ENCODE measurements around the gene OR56B4. TPM values are rescaled to one million over a fixed set of nuclear protein-coding genes. Genes with fewer than 3 reads are reported as not detected.

OR56B4 gene
- total RNA-seq, 1 donor from 2014 or later, result not detected

GRCh38 chr11:6152126-6152525, 44.6 kb downstream of the OR56B4 start:
- intact Hi-C loops (cut with micrococcal nuclease), result no loop called here

DNA sequence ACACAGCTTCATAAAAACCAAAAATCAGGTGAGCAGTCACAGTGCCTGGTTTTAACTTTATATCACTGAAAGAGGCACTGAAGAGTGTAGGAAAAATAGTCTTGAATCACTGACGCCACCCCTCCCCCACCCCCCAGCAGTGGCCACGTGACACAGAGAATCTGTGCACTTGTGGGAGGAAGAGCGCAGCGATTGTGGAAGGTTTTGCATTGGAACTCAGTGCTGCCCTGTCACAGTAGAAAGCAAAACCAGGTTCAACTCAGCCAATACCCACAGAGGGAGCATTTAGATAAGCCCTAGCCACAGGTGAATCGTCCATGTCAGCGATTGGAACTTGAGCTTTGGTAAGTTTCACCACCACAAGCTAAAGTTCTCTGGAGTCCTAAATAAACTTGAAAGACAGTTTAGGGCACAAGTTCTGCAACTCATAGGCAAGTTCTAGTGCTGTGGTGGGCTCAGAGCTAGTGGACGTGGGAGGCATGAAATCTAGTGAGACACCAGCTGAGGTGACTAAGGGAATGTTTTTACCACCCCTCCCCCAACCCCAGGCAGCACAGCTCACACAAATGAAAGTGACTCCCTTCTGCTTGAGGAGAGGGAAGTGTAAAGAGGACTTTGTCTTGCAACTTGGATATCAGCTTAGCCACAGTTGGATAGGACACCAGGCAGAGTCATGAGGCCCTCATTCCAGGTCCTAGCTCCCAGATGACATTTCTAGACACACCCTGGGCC, 49.3 kb downstream of the OR56B4 start:
- H3K36me3 ChIP-seq, result no peaks in the 10 kb centered on the region
- no peaks in the 10 kb centered on the region for H3K4me1 ChIP-seq
- no peak for DNase-seq
- H3K27me3 ChIP-seq (ENCODE audit: low read depth), result no peaks in the 10 kb centered on the region
- intact Hi-C loops (cut with micrococcal nuclease), result no loop called here
- TF ChIP-seq, protein P1, sequence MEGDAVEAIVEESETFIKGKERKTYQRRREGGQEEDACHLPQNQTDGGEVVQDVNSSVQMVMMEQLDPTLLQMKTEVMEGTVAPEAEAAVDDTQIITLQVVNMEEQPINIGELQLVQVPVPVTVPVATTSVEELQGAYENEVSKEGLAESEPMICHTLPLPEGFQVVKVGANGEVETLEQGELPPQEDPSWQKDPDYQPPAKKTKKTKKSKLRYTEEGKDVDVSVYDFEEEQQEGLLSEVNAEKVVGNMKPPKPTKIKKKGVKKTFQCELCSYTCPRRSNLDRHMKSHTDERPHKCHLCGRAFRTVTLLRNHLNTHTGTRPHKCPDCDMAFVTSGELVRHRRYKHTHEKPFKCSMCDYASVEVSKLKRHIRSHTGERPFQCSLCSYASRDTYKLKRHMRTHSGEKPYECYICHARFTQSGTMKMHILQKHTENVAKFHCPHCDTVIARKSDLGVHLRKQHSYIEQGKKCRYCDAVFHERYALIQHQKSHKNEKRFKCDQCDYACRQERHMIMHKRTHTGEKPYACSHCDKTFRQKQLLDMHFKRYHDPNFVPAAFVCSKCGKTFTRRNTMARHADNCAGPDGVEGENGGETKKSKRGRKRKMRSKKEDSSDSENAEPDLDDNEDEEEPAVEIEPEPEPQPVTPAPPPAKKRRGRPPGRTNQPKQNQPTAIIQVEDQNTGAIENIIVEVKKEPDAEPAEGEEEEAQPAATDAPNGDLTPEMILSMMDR (IDR thresholded peaks at IDR 0.05; ENCODE audit: borderline replicate concordance), result no peak
- no peaks in the 10 kb centered on the region for H3K9me3 ChIP-seq (replicated peaks)
- no peak overlapping the region for H3K27ac ChIP-seq (replicated peaks)
- H3K4me3 ChIP-seq, result no peak overlapping the region

More at GRCh38 chr11:6152126-6152525, 44.6 kb downstream of the OR56B4 start:
- DNase-seq, result no peak
- Histone ChIP-seq H3K27me3 (ENCODE audit: low read depth) (no peaks in the 10 kb centered on the region), H3K4me1 (no peaks in the 10 kb centered on the region), H3K9me3 (replicated peaks) (no peaks in the 10 kb centered on the region), H3K4me3 (no peak overlapping the region), H3K36me3 (no peaks in the 10 kb centered on the region), H3K27ac (replicated peaks) (no peak overlapping the region)
- TF ChIP-seq, protein P1 (IDR thresholded peaks at IDR 0.05; ENCODE audit: borderline replicate concordance), result no peak

Other genes starting within 250 kb of the OR56B4 start
- not detected for gene OR52E8, start 250.0 kb upstream of the OR56B4 start, total RNA-seq
- gene OR52E4, start 227.1 kb upstream of the OR56B4 start, total RNA-seq, result not detected
- not detected for gene OR52E5, start 214.5 kb upstream of the OR56B4 start, total RNA-seq
- gene OR56A3, start 165.4 kb upstream of the OR56B4 start, total RNA-seq, result not detected
- not detected for gene OR56A5, start 139.2 kb upstream of the OR56B4 start, total RNA-seq
- gene OR52L1, start 120.7 kb upstream of the OR56B4 start, total RNA-seq, result not detected
- gene OR56A4, start 100.7 kb upstream of the OR56B4 start, total RNA-seq, result not detected
- gene OR56A1, start 76.9 kb upstream of the OR56B4 start, total RNA-seq, result not detected
- gene OR52B2, start 62.6 kb downstream of the OR56B4 start, total RNA-seq, result not detected
- gene OR52W1, start 91.5 kb downstream of the OR56B4 start, total RNA-seq, result not detected
- not detected for gene C11orf42, start 97.9 kb downstream of the OR56B4 start, total RNA-seq
- 12.2 TPM for gene FHIP1B, start 127.0 kb downstream of the OR56B4 start, total RNA-seq
- gene CNGA4, start 131.4 kb downstream of the OR56B4 start, total RNA-seq, result not detected
- not detected for gene CCKBR, start 152.2 kb downstream of the OR56B4 start, total RNA-seq
- 37.1 TPM for gene CAVIN3, start 212.8 kb downstream of the OR56B4 start, total RNA-seq